Stimulated activated CD8-positive, alpha-beta memory T cell treated with anti-CD3 and anti-CD28 coated beads, Interleukin-2, amount 100 ng/mL, for 48 hours (primary cell): ENCODE results near the gene FYN.
"Not testable (repeated sequence)": the region's sequence is repeated elsewhere in the genome, so short reads cannot be mapped to it uniquely, and the experiment has no call there.

ENCODE experiments used
- DNase-seq, 2 donors: peaks; one replicate each; pipeline ENCODE4 v3.0.0-alpha.2; 2020; ENCODE audit warnings: low read depth in 2 of 2

FYN gene

GRCh38 chr6:111873178-111874024 lies at the start of gene FYN:
FYN (minus strand) TSS chr6:111873452; CDS start chr6:111720051, 153,401 bp downstream.
- DNase-seq: peak; percentile 99 to 100

DNA sequence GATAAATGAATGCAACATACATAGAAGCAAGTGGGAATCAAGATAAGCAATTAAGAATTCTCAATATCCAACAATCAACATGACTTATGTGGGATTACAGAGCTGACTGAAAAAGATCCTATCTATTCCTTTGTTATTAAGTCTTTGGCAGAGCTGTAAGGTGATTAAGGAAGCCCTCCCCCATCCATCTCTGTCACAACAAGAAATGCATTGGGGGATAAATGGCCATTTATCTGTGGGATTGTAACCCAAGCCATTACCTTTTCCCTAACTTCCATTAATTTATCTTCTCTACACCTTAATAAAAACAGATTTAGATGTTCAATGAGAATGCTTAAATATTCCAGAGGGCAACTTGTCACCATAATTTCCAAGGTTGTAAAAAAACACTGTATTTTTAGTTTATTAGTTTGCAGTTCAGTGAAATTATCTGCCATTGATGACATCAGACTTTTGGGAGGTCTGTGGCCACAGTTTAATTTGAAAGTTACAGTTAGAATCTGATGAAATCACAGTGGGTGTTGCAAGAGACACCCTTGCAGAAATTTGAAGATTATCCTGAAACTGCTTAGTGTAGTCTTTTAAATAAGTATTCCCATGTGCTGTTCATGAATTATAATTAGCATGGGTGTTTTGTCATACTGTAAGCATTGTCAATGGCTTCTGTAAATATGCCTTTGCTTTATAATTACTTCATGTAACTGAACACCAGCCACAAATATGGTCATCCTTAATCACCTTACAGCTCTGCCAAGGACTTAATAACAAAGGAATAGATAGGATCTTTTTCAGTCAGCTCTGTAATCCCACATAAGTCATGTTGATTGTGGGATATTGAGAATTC lies 49.4 kb upstream of the FYN start:
- no peak for DNase-seq

GRCh38 chr6:111921103-111921502 lies 47.9 kb upstream of the FYN start:
- no peak for DNase-seq

DNA sequence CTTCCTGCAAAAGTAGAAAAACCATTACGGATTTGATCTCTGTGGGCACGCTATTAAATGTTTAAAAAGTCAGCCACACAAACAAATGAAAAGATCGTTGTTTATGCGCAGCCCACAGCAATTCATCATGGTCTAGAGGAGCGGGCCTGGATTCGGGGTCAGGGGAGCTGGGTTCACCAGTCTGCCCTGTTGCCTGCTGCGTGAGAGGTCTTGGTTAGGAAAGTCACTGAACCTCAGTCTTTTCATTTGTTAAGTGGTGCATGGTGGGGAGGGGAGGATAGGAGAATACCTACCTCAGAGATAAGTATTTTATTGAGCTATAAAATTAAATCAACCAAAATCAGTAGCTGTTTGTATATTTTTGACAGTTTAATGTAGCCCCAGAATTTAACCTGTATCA lies 47.3 kb upstream of the FYN start:
- no peak for DNase-seq

- no peak for DNase-seq
These were observed 45.6 kb upstream of the FYN start for GRCh38 chr6:111918825-111919224.

GRCh38 chr6:111916747-111917146 lies 43.5 kb upstream of the FYN start:
- DNase-seq: no peak

GRCh38 chr6:111914617-111915016 lies 41.4 kb upstream of the FYN start:
- no peak for DNase-seq

DNA sequence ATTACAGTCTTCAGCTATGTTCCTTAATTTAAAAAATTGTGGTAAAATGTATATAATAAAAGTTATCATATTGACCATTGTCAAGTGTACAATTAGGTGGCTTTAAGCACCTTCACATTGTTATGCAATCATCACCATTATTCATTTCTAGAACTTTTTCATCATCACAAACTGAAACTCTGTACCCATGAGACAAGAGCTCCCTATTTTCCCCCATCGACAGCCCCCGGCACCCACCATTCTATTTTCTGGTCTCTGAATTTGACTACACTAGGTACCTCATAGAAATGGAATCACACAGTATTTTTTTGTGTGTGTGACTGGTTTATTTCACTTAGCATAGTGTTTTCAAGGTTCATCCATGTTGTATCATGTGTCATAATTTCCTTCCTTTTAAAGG lies 39.7 kb upstream of the FYN start:
- no peak for DNase-seq

DNA sequence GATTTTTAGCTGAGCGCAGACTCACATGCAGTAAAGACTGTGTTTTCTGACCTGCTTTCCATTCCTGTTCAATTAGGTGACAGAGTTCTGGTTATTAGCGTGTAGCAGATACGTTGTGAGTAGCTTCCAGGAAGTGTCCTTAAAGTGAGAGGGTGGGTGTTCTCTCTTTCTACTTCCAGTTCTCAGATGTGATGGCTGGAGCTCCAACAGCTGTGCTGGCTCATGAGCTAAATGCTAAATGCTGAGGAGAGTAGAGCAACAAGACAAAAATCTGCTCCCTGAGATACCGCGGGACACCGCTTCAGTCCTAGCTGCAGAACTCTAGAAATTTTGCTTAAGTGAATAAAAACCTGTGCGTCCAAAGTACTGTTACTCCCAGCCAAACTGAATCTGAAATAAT lies 38.2 kb upstream of the FYN start:
- DNase-seq: no peak

DNA sequence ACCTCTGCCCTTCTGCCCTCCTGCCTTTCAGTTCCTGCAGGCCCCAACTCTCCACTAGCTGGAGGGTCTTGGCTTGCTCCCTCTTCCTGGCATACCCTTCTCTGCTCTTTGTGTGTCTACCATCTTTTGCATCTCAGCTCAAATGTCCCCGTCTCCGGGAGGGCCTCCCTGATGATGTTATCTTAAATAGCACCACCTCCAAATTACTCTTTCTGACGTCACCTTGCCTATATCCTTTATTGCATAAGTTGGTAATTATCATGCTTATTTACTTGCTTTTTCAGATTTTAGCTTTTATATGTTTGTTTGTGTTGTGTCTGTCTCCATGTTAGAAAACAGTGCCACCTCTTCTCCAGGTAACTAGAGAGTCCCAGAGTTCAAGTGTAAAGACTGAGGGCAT lies 36.0 kb upstream of the FYN start:
- no peak for DNase-seq

- not testable (repeated sequence) for DNase-seq
These were observed 35.1 kb upstream of the FYN start for GRCh38 chr6:111908365-111908764.

- no peak for DNase-seq
These were observed 27.5 kb upstream of the FYN start for GRCh38 chr6:111900735-111901134.

- no peak for DNase-seq
These were observed 26.3 kb upstream of the FYN start for GRCh38 chr6:111899531-111899930.

DNA sequence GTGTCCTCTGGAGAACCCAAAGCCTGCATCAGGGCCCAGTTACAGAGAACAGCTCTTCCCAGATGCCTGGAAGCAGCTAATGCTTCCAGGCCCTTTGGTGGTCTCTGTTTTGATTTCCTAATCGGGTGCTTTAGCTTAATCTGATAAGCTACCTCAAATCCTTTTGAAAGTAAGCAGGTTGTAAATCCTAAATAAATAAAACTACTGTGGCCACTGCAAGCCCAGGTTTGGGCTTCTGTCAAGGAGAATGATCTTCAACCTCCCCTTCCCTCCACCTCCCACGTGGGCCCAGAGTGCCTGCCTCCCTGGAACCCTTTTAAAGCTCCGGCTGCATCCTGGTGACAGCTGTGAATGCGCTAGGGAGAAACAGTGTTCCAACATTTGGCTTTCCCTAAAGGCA lies 25.2 kb upstream of the FYN start:
- no peak for DNase-seq

DNA sequence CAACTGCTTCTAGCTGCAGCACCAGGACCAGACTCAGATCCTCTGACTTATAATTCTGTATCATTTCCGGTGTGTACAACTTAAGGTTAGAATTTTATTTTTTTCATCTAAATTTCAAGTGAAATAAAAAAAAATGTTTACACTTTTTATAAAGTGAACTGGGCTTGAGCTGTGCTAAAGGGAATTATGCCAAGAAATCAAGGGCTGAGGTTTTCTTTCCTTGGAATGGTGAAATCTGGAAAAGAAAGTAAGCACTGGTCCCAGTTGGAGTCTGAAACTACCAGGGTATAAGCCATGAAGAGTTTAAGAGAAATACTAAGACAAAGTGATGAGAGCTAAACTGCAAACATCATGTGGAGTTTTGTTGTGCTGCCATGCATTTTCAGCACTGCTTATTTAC lies 21.7 kb upstream of the FYN start:
- DNase-seq: no peak

- no peak for DNase-seq
These were observed 21.0 kb upstream of the FYN start for GRCh38 chr6:111894272-111894671.

GRCh38 chr6:111892431-111892830 lies 19.2 kb upstream of the FYN start:
- no peak for DNase-seq

GRCh38 chr6:111890988-111891387 lies 17.7 kb upstream of the FYN start:
- DNase-seq: no peak

- no peak for DNase-seq
These were observed 15.9 kb upstream of the FYN start for GRCh38 chr6:111888928-111889695.

GRCh38 chr6:111886793-111887192 lies 13.5 kb upstream of the FYN start:
- not testable (repeated sequence) for DNase-seq

- DNase-seq: no peak
These were observed 12.2 kb upstream of the FYN start for GRCh38 chr6:111885373-111886027.

- no peak for DNase-seq
These were observed 10.8 kb upstream of the FYN start for GRCh38 chr6:111884068-111884467.
